ENCODE data around the gene CEMIP.
A peak's percentile ranks its signal among the peaks of the same experiment; 100 is the strongest.

Gene CEMIP

GRCh38 chr15:80785335-80785734, 6.2 kb downstream of the CEMIP start:
- no peak for DNase-seq
- Mint-ChIP-seq H3K27me3 (peaks cover 43% of the 10 kb centered on the region), H3K27ac (no peak overlapping the region), H3K4me1 (peaks cover 15% of the 10 kb centered on the region), H3K36me3 (no peaks in the 10 kb centered on the region), H3K9me3 (no peaks in the 10 kb centered on the region), H3K4me3 (no peak overlapping the region)
- CTCF ChIA-PET, result interaction anchor here (1.3 to 1.5 kb wide), 2 partner anchors 8 to 185 kb away, joined by 5 to 9 read pairs; no protein-coding TSS in a partner anchor

DNA sequence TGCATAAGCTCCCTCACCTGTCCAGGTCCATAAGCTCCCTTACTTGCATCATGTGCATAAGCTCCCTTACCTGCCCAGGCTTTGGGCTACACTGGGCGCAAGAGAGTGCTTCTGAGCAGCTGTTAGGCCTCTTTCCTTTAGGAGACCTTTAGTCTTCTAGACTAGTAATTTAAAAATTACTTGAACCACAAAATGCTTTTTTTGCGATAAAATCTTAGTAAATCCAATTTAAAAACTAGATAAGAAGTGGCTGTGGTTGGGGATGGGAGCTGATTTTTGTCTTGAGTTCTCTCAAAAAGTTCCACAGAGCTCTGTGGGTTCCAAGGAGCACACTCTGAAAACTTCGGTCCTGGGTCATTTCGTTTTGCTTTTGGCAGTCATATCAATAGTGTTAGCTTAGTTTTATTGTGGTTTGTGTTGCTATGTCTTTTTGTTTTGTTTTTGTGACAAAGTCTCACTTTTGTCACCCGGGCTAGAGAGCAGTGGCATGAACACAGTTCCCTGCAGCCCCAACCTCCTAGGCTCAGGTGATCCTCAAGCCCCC, 6.7 kb downstream of the CEMIP start:
- no peak for DNase-seq
- peaks cover 38% of the 10 kb centered on the region for H3K27me3 Mint-ChIP-seq
- H3K27ac Mint-ChIP-seq, result no peak overlapping the region
- H3K4me3 Mint-ChIP-seq, result no peak overlapping the region
- peaks cover 13% of the 10 kb centered on the region for H3K4me1 Mint-ChIP-seq
- H3K9me3 Mint-ChIP-seq, result no peaks in the 10 kb centered on the region
- CTCF ChIA-PET, result interaction anchor here (0.9 to 2.2 kb wide), 5 partner anchors 9 to 480 kb away, joined by 3 to 9 read pairs (median 5); no protein-coding TSS in a partner anchor
- H3K36me3 Mint-ChIP-seq, result no peaks in the 10 kb centered on the region

- Mint-ChIP-seq H3K27me3 (peaks cover 29% of the 10 kb centered on the region), H3K4me3 (no peak overlapping the region), H3K9me3 (no peaks in the 10 kb centered on the region), H3K36me3 (no peaks in the 10 kb centered on the region), H3K27ac (no peak overlapping the region), H3K4me1 (peaks cover 13% of the 10 kb centered on the region)
- CTCF ChIA-PET, result interaction anchor here (1.5 to 2.2 kb wide), 2 partner anchors 11 to 479 kb away, joined by 6 to 8 read pairs; no protein-coding TSS in a partner anchor
- DNase-seq, result no peak
These were observed 8.1 kb downstream of the CEMIP start for GRCh38 chr15:80787316-80787715.

- peaks cover 4% of the 10 kb centered on the region for H3K4me1 Mint-ChIP-seq
- DNase-seq, result no peak
- H3K27me3 Mint-ChIP-seq, result peaks cover 23% of the 10 kb centered on the region
- no peak overlapping the region for H3K4me3 Mint-ChIP-seq
- no peaks in the 10 kb centered on the region for H3K9me3 Mint-ChIP-seq
- CTCF ChIA-PET, result interaction anchor here (1.5 kb wide), 1 partner anchor 12 kb away, joined by 6 read pairs; no protein-coding TSS in a partner anchor
- H3K36me3 Mint-ChIP-seq, result no peaks in the 10 kb centered on the region
- no peak overlapping the region for H3K27ac Mint-ChIP-seq
These were observed 9.4 kb downstream of the CEMIP start for GRCh38 chr15:80788536-80788935.

- CTCF ChIA-PET, result interaction anchor here (1.1 kb wide), 1 partner anchor 181 kb away, joined by 4 read pairs; no protein-coding TSS in a partner anchor
- Mint-ChIP-seq H3K4me3 (no peak overlapping the region), H3K9me3 (no peaks in the 10 kb centered on the region), H3K27ac (no peak overlapping the region), H3K36me3 (no peaks in the 10 kb centered on the region), H3K27me3 (peaks cover 21% of the 10 kb centered on the region), H3K4me1 (no peaks in the 10 kb centered on the region)
- DNase-seq, result no peak
These were observed 10.1 kb downstream of the CEMIP start for GRCh38 chr15:80789296-80789695.

- Mint-ChIP-seq H3K9me3 (no peaks in the 10 kb centered on the region), H3K27ac (no peak overlapping the region)
- CTCF ChIA-PET, result interaction anchor here (1.1 kb wide), 1 partner anchor 181 kb away, joined by 4 read pairs; no protein-coding TSS in a partner anchor
These were observed 10.6 kb downstream of the CEMIP start for GRCh38 chr15:80789796-80790195.

DNA sequence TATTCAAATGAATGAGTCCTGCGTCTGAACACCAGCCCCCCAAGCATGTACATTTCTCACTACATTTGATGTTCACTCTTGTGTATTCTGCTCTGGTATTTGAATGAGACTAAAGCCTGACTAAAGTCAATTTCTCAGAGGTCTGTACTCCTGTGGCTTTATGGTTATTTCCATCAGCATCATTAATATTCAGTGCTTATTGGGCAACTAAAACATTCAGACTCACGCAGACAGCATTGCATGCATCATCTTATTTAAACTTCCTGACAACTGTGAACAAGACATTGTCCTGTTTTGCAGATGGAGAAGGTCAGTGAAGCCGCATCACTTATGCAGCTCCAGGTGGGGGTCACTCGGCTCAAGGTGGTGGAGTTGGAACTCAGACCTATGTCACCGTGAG, 11.1 kb downstream of the CEMIP start:
- Mint-ChIP-seq H3K9me3 (no peaks in the 10 kb centered on the region), H3K27me3 (peaks cover 27% of the 10 kb centered on the region), H3K4me1 (no peaks in the 10 kb centered on the region), H3K36me3 (no peaks in the 10 kb centered on the region), H3K27ac (no peak overlapping the region), H3K4me3 (no peak overlapping the region)
- CTCF ChIA-PET, result no interaction called here
- no peak for DNase-seq

More at GRCh38 chr15:80789796-80790195, 10.6 kb downstream of the CEMIP start:
- peaks cover 23% of the 10 kb centered on the region for H3K27me3 Mint-ChIP-seq
- H3K36me3 Mint-ChIP-seq, result no peaks in the 10 kb centered on the region
- no peak for DNase-seq
- H3K4me1 Mint-ChIP-seq, result no peaks in the 10 kb centered on the region
- no peak overlapping the region for H3K4me3 Mint-ChIP-seq

GRCh38 chr15:80791004-80791403, 11.8 kb downstream of the CEMIP start:
- Mint-ChIP-seq H3K27me3 (peaks cover 32% of the 10 kb centered on the region), H3K9me3 (no peaks in the 10 kb centered on the region)
- CTCF ChIA-PET, result no interaction called here

DNA sequence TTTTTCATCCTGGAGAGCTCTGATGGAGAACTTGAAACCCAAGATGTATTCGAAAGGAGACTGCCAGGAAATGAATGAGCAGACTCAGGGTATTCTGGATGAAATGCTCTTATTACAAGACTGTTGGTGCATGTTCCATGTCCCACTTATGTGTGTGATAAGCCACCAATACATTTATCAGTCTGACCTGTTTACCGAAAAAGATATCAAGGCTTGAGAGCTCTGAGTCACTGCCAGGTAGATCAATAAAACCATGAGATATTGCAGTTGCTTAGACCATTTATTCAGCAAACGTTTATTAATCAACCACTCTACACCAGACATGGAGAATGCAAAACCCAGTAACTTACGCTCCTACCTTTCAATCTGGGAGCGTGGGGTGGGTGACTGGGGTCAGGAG, 17.2 kb downstream of the CEMIP start:
- Mint-ChIP-seq H3K9me3 (no peaks in the 10 kb centered on the region), H3K4me3 (no peak overlapping the region), H3K27ac (no peak overlapping the region), H3K4me1 (no peaks in the 10 kb centered on the region), H3K27me3 (peaks cover 25% of the 10 kb centered on the region), H3K36me3 (no peaks in the 10 kb centered on the region)
- CTCF ChIA-PET, result interaction anchor here (0.8 kb wide), 1 partner anchor 17 kb away, joined by 3 read pairs; the partner anchor contains the start of gene CEMIP
- DNase-seq, result no peak

More at GRCh38 chr15:80791004-80791403, 11.8 kb downstream of the CEMIP start:
- no peaks in the 10 kb centered on the region for H3K36me3 Mint-ChIP-seq
- no peak overlapping the region for H3K4me3 Mint-ChIP-seq
- H3K27ac Mint-ChIP-seq, result no peak overlapping the region
- DNase-seq, result no peak
- H3K4me1 Mint-ChIP-seq, result no peaks in the 10 kb centered on the region

GRCh38 chr15:80798911-80799310, 19.7 kb downstream of the CEMIP start:
- Mint-ChIP-seq H3K4me1 (peaks cover 12% of the 10 kb centered on the region), H3K9me3 (no peaks in the 10 kb centered on the region), H3K36me3 (no peaks in the 10 kb centered on the region), H3K27ac (no peak overlapping the region), H3K27me3 (peaks cover 22% of the 10 kb centered on the region), H3K4me3 (no peak overlapping the region)
- DNase-seq, result no peak
- CTCF ChIA-PET, result no interaction called here

DNA sequence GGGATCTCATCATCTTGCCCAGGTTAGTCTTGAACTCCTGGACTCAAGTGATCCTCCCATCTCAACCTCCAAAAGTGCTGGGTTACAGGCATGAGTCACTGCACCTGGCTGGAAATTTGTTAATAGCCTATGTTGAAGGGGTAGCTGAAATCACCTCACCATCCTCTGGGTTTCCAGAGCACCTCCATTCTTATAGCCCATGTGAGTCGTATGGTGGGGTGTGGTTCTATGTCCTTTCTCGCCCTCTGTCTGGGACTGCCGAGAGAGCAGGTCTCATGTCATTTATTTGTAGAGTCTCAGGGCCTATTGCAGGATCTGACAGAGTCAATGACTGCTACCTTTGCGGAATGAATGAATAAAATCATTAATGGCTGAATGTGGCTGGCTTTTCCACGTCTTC, 20.9 kb downstream of the CEMIP start:
- Mint-ChIP-seq H3K36me3 (no peaks in the 10 kb centered on the region), H3K4me3 (no peak overlapping the region), H3K27me3 (peaks cover 16% of the 10 kb centered on the region), H3K4me1 (peaks cover 24% of the 10 kb centered on the region), H3K27ac (no peak overlapping the region), H3K9me3 (no peaks in the 10 kb centered on the region)
- DNase-seq, result no peak
- CTCF ChIA-PET, result interaction anchor here (1.4 kb wide), 1 partner anchor 23 kb away, joined by 4 read pairs; no protein-coding TSS in a partner anchor

DNA sequence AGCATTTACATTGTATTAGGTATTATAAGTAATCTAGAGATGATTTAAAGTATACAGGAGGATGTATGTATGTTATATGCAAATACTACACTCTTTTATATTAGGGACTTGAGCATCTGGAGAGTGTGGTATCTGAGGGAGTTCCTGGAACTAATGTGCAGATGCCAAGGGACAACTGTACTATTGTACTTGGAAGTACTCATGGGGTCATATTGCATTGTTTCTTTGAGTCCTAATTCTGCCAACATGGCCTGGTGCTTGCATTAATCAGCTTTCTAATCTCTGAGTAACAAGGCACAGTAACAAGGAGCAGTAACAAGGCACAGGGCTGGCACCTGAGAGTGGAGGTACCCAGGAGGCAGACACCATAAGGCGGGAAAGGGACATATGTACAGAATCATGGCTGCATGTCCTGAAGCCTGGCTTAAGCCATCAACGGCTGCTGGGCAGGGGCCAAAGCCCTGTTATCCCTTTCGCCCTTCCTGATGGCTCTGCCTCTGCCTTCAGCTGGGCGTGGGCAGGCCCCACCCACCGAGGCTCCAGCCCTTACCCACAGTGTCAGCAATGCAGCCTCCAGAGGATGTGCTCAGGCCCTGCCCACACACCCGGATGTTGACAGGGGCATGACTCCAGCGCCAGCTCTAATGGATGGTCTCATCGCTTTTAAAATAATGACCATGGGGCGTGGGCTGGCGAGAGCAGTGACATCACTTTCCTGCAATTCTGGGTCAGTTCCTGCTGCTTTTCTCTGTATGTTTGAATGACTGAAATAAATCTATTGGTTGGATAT, 22.9 kb downstream of the CEMIP start:
- H3K27me3 Mint-ChIP-seq, result peaks cover 5% of the 10 kb centered on the region
- no peaks in the 10 kb centered on the region for H3K36me3 Mint-ChIP-seq
- DNase-seq, result no peak
- no peak overlapping the region for H3K4me3 Mint-ChIP-seq
- CTCF ChIA-PET, result no interaction called here
- H3K4me1 Mint-ChIP-seq, result peaks cover 32% of the 10 kb centered on the region
- H3K27ac Mint-ChIP-seq, result no peak overlapping the region
- no peaks in the 10 kb centered on the region for H3K9me3 Mint-ChIP-seq

DNA sequence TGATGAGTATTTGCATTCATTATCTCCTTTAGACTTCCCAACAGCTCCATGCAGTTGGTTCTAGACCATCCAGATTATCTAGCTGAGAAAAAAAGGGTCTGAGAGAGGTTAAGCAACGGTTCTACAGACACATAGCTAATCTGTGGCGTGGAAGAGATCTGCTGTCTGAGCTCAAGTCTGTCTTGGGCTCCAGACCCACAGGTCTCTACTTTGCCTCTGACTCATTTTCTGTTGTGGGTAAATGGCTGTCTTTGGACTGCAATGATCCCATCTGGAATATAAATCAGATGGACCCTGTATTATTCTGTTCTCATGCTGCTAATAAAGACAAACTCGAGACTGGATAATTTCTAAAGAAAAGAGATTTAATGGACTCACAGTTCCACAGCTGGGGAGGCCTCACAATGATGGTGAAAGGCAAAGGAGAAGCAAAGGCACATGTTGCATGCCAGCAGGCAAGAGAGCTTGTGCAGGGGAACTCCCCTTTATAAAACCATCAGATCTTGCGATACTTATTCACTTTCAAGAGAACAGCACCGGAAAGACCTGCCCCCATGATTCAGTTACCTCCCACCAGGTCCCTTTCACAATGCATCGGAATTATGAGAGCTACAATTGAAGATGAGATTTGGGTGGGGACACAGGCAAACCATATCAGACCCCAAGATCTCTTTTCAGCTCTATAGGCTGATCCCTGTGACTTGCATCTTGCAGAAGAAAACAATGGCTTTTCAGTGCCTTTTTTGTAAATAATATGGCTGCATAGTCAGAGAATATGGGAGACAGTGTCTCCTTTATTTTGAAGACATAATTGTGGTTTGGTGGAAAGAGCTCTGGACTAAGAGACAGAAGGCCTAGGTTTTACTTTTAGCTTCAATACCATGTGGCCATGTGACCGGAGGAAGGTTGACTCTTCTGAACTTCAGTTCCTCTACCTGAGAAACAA, 24.7 kb downstream of the CEMIP start:
- no peaks in the 10 kb centered on the region for H3K36me3 Mint-ChIP-seq
- peaks cover 32% of the 10 kb centered on the region for H3K4me1 Mint-ChIP-seq
- H3K4me3 Mint-ChIP-seq, result no peak overlapping the region
- H3K27me3 Mint-ChIP-seq, result peaks cover 3% of the 10 kb centered on the region
- CTCF ChIA-PET, result interaction anchor here (1.2 to 1.4 kb wide), 3 partner anchors 9 to 165 kb away, joined by 3 to 5 read pairs (median 4); partner anchors contain the start of gene CEMIP
- peak overlapping the region; percentile 70 for H3K27ac Mint-ChIP-seq
- DNase-seq, result peak; percentile 43
- no peaks in the 10 kb centered on the region for H3K9me3 Mint-ChIP-seq

Data from activated naive CD4-positive, alpha-beta T cell treated with anti-CD3 and anti-CD28 coated beads, Interleukin-2, amount 10 ng/mL, durations not matched to agents 7 days and 5 days (primary cell).